ENCODE measurements around the gene PDZD7. TPM values are rescaled to one million over a fixed set of nuclear protein-coding genes. Genes with fewer than 3 reads are reported as not detected.
A peak's percentile ranks its signal among the peaks of the same experiment; 100 is the strongest.

Gene PDZD7
- total RNA-seq, 1 donor from 2014 or later, result 0.17 TPM

DNA sequence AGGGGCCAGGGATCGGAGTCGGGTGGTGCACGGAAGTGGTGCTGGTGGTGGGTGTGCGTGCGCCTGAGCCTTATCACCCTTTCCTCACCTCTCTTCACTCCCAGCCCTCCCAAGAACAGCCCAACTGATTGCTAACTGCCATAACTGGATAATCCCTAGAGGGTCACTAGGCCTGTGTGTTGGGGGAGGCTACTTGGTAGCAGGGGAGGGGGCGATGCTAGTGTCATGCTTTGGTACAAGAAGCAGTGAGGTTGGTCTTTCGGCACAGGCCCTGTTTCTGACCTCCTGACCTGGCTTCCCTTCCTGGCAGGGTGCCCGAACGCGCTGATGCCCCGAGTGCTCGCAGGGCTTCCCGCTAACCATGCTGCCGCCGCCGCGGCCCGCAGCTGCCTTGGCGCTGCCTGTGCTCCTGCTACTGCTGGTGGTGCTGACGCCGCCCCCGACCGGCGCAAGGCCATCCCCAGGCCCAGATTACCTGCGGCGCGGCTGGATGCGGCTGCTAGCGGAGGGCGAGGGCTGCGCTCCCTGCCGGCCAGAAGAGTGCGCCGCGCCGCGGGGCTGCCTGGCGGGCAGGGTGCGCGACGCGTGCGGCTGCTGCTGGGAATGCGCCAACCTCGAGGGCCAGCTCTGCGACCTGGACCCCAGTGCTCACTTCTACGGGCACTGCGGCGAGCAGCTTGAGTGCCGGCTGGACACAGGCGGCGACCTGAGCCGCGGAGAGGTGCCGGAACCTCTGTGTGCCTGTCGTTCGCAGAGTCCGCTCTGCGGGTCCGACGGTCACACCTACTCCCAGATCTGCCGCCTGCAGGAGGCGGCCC, 31.5 kb upstream of the PDZD7 start:
- DNase-seq (peak; percentile 79), ATAC-seq (peak; percentile 11)
- intact Hi-C loops (cut with micrococcal nuclease), result no loop called here

DNA sequence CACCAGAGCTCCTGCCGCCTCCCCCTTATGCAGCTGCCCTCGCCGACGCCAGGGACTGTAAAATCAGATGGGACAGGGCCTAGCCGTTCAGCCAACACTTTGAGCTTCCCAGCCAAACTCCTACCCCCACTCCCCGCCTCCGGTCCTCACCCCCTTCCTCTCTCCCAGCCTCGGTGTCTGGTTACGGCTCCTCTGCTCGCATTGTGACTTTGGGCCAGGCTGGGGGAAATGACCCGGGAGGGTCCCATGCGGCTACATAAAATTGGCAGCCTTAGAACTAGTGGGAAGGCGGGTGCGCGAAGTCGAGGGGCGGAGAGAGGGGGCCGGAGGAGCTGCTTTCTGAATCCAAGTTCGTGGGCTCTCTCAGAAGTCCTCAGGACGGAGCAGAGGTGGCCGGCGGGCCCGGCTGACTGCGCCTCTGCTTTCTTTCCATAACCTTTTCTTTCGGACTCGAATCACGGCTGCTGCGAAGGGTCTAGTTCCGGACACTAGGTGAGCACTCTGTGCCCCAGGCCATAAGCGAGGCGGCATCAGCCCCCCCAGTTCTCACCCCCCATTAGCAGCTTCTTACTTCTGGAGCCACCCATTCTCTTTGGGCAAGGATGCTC, 30.8 kb upstream of the PDZD7 start, which contains the start of gene KAZALD1:
KAZALD1 (plus strand) TSS at position 366 of the 608 bp plus-strand sequence. CDS start 604 bp downstream, outside the sequence.
- DNase-seq (peak; percentile 76), ATAC-seq (peak; percentile 50)
- intact Hi-C loops (cut with micrococcal nuclease), result no loop called here

DNA sequence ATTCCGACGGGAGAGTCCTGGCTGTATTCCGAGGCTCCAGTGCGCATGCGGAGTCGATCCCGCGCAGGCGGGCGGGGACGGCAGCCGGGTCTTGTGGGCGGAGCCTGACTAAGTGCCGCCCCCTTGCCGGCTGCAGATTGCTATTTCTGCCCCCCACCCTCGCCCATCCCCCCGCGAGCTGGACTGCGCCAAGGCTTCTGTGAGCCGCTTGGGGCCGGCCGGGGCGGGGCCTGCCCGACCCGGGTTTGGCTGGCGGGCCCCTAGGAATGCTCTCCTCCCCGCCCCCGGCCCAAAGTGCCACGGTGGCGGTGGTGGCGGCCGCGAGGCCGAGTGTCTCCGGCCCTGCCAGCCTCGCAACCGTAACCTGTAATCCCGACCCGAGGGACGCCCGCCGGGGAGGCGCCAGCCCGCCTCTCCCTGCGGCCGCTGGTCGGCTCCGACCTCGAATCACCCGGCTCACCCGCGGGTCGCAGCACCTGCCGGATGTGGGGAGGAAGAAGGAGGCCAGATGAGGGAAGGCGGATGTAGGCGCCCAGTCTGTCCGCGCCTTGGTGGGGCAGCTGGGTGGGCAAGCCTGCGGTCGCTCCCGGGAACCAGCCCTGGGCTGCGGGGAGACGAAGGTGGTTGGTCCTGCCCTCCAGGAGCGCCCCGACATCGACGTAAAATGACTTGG, 30.2 kb upstream of the PDZD7 start:
- DNase-seq (peak; percentile 98), ATAC-seq (peak; percentile 92)
- intact Hi-C loops (cut with micrococcal nuclease), result no loop called here

DNA sequence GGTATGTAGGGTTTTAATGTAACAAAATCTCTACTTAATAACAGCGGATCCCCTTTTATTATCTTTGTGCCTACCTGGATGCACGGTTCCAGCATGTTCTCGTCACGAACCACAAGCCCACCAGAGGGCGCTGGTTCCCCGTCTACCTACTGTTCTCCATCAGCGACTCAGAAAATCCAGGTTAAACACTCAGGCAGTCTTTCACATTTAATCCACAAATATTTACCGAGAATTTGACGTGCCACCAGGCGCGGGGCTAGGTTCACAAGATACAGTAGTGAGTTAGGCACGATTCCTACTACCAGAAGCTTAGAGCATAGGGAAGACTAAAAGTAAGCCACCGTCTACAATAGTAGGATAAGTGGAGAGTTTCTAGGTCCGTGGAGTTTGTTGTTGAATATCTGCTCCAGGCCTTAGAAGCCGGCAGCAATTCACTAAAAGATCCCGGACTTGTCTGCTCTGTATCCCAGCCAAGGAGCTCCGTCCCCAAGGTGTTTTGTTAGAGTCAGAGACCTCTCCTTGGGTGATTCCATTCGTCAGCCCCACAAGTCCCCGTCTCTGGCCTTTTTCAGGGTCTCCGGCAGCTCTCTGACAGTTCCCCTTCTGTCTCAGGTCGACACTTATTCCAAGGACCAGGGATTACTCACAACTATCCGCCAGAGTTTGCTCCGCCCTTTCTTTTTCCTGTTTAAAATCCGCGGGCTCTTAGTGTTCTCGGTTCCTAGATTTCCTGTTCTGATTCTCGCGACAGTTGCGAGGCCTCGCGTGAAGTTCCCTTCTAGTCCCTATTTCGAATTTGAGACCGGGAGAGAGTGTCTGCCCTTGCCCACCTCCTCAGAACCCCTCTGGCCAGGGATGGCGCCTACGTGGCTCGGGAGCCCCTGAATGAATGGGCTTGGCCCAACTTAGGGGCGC, 29.4 kb upstream of the PDZD7 start:
- DNase-seq, result peak; percentile 95
- intact Hi-C loops (cut with micrococcal nuclease), result no loop called here
- peak; percentile 68 for ATAC-seq

DNA sequence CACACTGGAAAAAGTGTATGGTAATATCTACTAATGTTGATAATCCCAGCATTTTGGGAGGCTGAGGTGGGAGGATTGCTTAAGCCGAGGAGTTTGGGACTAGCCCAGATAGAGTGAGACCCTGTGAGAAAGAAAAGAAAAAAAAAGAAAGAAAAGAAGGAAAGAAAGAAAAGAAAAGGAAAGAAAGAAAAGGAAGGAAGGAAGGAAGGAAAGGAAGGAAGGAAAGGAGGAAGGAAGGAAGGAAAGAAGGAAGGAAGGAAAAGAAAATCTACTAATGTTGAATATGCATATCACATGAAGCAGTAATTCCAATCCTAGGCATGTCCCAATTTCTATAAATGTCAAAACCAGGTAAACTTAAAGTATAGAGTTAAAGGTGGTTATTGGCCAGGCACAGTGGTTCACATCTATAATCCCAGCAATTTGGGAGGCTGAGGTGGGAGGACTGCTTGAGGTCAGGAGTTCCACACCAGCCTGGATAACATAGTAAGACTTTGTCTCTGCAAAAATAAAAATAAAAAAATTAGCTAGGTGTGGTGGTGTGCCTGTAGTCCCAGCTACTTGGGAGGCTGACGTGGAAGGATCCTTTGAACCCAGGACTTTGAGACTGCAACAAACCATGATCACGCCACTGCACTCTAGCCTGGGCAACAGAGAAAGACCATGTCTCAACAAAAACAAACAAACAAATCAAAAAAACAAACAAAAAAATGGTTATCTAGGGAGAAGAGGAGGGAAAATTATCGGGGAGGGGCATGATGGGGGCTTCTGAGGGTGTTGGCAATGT, 25.6 kb upstream of the PDZD7 start:
- no peak for DNase-seq
- no peak for ATAC-seq
- intact Hi-C loops (cut with micrococcal nuclease), result no loop called here

DNA sequence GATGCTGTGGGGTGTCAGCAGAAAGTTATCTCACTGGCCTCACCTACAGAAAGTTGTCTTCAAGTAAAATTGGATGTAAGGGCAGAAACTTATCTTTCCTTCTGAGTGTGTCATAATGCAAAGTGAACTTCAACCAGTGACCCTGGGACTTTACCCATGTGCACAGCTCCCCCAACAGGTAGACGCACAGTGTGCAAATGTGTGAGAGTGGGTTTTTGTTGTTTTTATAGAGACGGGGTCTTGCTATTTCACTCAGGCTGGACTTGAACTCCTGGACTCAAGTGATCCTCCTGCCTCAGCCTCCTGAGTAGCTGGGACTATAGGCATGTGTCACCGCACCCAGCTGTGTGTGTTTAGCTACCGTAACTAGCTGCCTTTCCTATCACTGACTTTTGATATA, 24.5 kb upstream of the PDZD7 start:
- ATAC-seq, result no peak
- no peak for DNase-seq
- intact Hi-C loops (cut with micrococcal nuclease), result no loop called here

DNA sequence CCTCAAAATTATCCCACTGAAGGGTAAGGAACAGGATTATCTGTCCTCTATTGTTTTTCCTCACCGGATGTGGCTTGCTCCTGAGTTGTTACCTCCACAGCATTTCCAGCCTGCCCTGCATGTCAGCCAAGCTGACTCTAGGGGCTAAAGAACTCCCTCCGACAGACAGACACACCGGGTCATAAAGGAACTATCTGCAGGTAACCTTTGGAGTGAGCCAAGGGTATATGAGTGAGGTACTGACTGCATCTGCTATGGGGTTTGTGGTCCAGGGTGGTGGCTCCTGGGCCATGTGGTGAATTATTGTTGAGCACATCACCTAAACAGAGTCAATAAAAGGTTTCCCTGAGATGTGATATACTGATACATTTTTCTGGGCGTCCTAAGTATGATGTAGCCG, 23.9 kb upstream of the PDZD7 start:
- ATAC-seq (no peak), DNase-seq (no peak)
- intact Hi-C loops (cut with micrococcal nuclease), result no loop called here

DNA sequence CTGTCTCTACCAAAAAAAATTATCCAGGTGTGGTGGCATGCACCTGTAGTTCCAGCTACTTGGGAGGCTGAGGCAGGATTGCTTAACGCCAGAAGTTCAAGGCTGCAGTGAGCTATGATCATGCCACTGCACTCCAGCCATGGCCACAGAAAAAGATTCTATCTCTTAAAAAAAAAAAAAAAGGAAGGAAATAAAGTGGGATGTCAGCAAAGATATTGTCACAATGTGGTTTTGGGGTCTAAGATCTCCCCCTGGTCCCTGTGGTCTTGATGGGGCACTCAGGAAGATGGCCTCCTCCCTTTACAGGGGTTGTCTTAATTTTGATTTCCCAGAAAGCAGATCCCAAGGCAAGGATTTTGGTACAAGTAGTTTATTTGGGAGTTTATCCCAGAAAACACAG, 23.4 kb upstream of the PDZD7 start:
- ATAC-seq, result no peak
- DNase-seq, result no peak
- intact Hi-C loops (cut with micrococcal nuclease), result no loop called here

DNA sequence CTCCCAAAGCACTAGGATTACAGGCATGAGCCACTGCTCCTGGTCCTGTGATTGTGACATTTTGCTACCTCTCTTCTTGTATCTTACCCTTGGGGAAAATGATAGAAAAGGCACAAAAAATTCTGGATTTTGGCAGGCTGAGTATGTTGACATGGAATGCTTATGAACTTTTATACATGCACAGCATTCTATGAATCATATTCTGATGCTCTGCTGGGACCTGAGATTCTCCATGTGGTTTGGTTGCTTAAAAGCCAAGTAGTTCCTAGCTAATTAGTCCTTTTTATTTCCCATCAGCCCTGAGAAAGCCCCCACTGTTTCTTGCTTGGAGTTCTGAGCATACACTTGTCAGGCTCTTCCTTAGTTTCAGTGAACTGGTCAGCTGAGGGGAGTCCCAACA, 22.6 kb upstream of the PDZD7 start:
- DNase-seq, result no peak
- no peak for ATAC-seq
- intact Hi-C loops (cut with micrococcal nuclease), result no loop called here

DNA sequence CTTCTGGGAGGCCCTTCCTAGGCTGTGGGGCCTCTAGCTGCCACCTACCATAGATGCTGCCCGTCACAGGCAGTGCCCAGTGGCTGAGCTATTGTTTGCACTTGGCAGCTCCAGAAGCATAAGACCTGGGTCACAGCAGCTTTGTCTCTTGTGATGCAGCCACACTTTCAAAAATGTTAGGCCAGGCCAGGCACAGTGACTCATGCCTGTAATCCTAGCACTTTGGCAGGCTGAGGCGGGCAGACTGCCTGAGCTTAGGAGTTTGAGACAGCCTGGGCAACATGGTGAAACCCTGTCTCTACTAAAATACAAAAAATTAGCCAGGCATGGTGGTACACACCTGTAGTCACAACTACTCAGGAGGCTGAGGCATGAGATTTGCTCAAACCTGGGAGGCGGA, 21.4 kb upstream of the PDZD7 start:
- no peak for DNase-seq
- peak; percentile 48 for ATAC-seq
- intact Hi-C loops (cut with micrococcal nuclease), result no loop called here

DNA sequence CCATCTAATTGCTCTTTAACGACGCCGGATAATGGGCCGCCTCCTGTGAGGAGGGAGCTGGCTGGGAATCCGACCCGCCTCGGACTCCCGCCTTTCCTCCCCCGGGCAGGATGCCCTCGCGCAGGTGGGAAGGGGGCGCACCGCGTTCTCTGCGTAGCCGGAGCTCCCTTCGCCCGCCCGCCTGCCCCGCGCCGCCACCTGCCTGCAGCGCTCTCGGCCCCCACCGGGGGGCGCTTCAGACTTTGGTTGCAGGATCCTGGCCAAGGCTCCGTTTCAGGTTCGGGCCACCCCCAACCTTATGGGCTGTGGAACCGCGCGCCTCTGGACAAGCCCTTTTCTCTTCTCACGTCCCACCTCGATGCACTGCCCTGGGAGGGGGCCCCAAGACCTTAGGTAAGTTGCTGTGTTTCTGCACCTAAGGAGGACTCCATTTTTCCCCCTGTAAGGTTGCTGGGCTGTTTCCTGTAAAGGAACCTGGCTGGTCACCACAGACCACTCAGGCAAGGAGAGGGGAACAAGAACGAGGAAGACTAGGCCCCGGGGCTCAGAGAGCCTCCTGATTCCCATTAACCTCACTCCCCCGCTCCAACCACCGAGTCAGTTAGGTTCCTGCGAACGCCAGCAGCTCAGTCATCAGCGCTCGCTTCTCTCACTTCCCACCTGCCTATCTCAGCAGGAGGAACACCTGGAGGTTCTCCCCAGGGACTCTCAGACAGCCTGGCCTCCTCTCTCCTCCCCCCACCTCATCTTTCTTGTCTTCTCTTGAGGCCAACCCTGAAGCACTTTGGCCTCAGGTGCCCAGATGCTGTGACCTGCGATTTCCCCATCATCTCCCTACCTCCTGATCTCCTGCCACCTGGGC, 19.5 kb upstream of the PDZD7 start:
- intact Hi-C loops (cut with micrococcal nuclease), result no loop called here
- DNase-seq, result peak; percentile 70
- ATAC-seq, result peak; percentile 68

DNA sequence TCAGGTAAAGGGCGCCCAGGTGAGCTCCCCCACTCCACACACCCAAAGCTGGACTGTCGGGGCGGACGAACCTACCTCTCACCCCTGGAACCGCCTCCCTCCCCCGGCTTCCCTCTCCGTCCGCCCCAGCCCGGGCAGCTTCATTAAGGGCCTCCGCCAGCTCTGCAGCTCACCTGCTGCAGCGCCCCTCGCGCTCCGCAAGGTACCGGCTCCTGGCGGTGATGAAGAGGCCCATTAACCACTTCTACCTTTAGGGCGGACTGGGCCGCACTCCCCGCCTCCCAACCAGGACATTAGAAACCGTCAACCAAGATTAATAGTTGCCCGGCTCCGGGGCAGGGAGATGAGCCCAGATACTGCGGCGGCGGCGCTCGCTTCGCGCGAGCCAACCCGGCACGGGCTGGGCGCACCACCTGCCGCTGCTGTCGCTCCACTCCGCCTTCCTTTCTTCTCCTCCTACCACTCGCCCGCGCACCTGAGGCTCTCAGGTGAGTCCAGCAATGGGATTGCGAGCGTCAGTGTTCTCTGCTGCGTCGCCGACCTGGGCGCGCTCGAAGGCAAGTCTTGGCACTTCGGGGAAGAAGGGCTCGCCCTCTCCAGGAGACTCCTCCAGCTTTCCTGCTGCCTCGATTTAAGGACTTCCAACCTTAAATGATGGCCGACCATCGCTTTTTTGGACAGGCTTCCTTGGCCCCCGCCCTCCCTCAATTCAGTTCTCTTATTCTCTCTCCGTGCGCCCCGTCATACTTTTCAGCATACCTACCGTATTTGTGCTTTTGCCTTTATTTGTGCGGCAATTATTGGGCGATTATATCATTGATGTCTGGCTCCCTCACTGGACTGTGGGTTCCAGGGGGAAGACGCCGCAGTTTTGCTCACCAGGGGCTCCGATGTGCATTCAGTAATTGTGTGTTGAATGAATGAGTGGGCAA, 17.3 kb upstream of the PDZD7 start:
- intact Hi-C loops (cut with micrococcal nuclease), result no loop called here
- ATAC-seq (no peak), DNase-seq (no peak)

DNA sequence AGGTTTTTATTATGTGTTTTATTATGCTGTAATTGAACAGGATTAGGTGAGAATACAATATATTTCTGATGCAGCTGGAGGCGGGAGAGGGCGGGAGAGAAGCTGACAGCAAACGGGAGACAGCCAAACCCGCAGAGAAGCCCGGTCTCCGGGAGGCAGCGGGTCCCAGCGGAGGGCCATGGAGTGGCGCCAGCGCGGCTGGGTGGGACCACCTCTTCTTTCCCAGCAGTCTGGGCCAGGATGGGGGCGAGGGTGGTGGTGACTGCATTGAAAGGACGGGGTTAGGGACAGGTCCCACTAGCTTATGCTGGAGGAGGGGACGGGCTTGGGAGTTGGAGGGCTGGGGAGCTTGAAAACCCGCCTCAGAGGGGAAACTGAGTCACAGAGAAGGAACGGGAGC, 16.3 kb upstream of the PDZD7 start:
- ATAC-seq, result no peak
- intact Hi-C loops (cut with micrococcal nuclease), result no loop called here
- DNase-seq, result no peak

DNA sequence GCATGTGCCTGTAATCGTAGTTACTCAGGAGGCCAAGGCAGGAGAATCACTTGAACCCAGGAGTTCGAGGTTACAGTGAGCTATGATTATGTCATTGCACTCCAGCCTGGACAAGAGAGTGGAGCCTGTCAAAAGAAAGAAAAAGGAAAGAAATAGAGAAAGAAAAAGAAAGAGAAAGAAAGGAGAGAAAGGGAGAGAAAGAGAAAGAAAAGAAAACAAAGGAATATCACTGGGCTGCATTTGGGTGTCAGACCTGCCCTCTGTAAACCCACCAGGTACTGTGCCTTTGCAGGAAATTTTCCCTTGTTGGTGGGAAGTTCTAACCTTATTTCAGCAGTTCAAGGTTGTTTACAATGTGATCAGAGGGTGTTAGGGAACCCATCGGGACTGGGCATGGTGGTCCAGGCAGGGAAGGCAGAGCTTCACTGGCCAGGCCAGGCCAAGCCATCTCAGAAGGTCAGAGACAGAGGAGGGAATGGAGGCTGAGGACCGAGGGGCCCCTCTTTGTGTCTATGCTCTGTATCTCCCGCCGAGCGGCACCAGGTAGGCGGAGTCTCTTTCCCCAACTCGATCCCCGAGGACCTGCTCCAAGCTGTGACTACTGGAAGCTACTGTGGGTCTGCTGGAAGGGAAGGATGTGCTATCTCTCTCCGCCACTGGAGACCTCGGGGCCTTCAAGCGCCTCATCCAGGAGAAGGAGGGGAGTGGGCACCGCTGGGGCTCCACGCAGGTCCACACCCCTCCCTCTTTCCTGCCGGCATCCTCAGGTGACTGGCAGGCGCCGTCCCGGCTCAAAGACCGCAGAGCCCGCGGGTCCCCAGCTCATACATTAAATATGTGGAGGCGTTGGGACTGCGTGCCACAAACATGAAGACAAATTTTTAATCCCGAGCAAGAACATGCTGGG, 15.7 kb upstream of the PDZD7 start:
- intact Hi-C loops (cut with micrococcal nuclease), result no loop called here
- no peak for DNase-seq
- ATAC-seq, result no peak

DNA sequence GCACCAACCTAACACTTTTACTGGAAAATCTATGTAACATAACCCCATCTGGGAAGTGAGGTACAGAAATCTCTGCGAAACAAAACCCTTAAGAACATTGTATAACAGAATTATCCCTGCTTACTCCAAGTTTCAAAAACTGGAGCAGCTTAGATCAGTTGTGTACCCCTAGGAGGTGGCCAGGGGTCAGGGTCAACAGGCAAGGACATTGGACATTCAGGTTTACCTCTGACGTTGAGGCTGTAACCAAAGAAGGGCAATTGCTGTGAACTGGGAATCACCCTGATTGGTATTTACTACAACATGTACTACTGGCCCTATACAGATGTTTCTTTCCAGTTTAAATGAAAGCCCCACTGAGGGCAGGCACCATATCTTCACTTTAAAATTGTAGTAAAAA, 13.2 kb upstream of the PDZD7 start:
- DNase-seq, result no peak
- ATAC-seq, result no peak
- intact Hi-C loops (cut with micrococcal nuclease), result no loop called here

DNA sequence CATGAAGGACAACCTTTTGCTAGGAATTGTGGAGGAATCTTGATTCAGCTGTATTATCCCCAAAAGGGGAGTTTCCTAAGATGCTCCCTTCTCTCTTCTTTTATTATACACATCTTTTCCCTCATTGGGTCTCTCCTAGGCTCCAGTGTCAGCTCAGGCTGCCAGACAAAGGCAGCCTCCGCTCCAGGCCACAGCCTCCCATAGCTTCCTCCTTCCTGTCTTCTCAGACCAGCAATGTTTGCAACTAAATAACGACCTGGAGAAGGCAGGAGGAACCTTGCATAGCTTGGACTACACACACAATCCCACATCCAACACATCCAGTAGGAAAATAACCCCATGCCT, 12.4 kb upstream of the PDZD7 start:
- ATAC-seq (no peak), DNase-seq (no peak)
- intact Hi-C loops (cut with micrococcal nuclease), result no loop called here

Data from left ventricle myocardium superior (tissue), 1 donor.